ENCODE measurements around the gene SLC9A3.

The SLC9A3 gene

GRCh38 chr5:517535-518100 lies 6.6 kb downstream of the SLC9A3 start:
- ChIA-PET POLR2A (no interaction called here), CTCF (interaction anchor here (1.3 kb wide), 1 partner anchor 234 kb away, joined by 4 read pairs; no protein-coding TSS in a partner anchor)
- no peak overlapping the region for H3K27ac ChIP-seq (ENCODE audit: extremely low read depth, low read depth, low read length)
- no peaks in the 10 kb centered on the region for H3K4me1 ChIP-seq (ENCODE audit: control insufficient read depth, insufficient read depth, low read length)
- no peak overlapping the region for H3K4me3 ChIP-seq (ENCODE audit: low read depth, low read length)
- H3K36me3 ChIP-seq (ENCODE audit: control insufficient read depth in 2 of 2, insufficient read depth in 1 of 2, low read length in 2 of 2): no peaks in the 10 kb centered on the region
- H3K9me3 ChIP-seq (ENCODE audit: control insufficient read depth, insufficient read depth, low read depth, low read length): no peaks in the 10 kb centered on the region
- TF ChIP-seq ZNF488 (tag by site-specific recombination; IDR thresholded peaks at IDR 0.05): 0 out of 2 replicates have a peak, but pooled peaks have one; percentile 5
- no peak for TF ChIP-seq SP7 (tag by site-specific recombination; IDR thresholded peaks at IDR 0.05)
- TF ChIP-seq ZNF776 (tag by site-specific recombination; IDR thresholded peaks at IDR 0.05; ENCODE audit: borderline replicate concordance): no peak
- TF ChIP-seq ZNF311 (tag by site-specific recombination; IDR thresholded peaks at IDR 0.05; ENCODE audit: borderline replicate concordance): 0 out of 2 replicates have a peak, but pooled peaks have one; percentile 62
- TF ChIP-seq ZNF645 (tag by site-specific recombination; IDR thresholded peaks at IDR 0.05): 0 out of 2 replicates have a peak, but pooled peaks have one; percentile 20
- TF ChIP-seq ZNF302 (tag by site-specific recombination; IDR thresholded peaks at IDR 0.05; ENCODE audit: low read depth): no peak
- no peak for TF ChIP-seq ZNF529 (tag by site-specific recombination; IDR thresholded peaks at IDR 0.05; ENCODE audit: insufficient replicate concordance)
- peak; percentile 99 for TF ChIP-seq ZNF366 (tag by site-specific recombination; conservative IDR thresholded peaks at IDR 0.05)
- no peak for TF ChIP-seq ZFP37 (tag by site-specific recombination; IDR thresholded peaks at IDR 0.05)
- TF ChIP-seq ZNF624 (tag by site-specific recombination; IDR thresholded peaks at IDR 0.05): no peak
- TF ChIP-seq ZBTB17 (tag by site-specific recombination; IDR thresholded peaks at IDR 0.05): peak; percentile 97
- no peak for TF ChIP-seq BCL11A (tag by site-specific recombination; IDR thresholded peaks at IDR 0.05; ENCODE audit: low read depth)
- no peak for TF ChIP-seq WT1 (tag by site-specific recombination; IDR thresholded peaks at IDR 0.05)

- H3K9me3 ChIP-seq (ENCODE audit: control insufficient read depth, insufficient read depth, low read depth, low read length): no peaks in the 10 kb centered on the region
Measured at GRCh38 chr5:516980-517379, 7.3 kb downstream of the SLC9A3 start.

GRCh38 chr5:516338-516925 lies 7.8 kb downstream of the SLC9A3 start:
- POLR2A ChIA-PET: no interaction called here
- CTCF ChIA-PET: interaction anchor here (0.7 to 1.3 kb wide), 2 partner anchors 233 to 454 kb away, joined by 4 to 5 read pairs; no protein-coding TSS in a partner anchor
- no peaks in the 10 kb centered on the region for H3K9me3 ChIP-seq (ENCODE audit: control insufficient read depth, insufficient read depth, low read depth, low read length)
- TF ChIP-seq GLIS1 (tag by site-specific recombination; IDR thresholded peaks at IDR 0.05): peak; percentile 33; the same call in 1 of the 2 replicates
- TF ChIP-seq ZNF747 (tag by site-specific recombination; IDR thresholded peaks at IDR 0.05): no peak
- no peaks in the 10 kb centered on the region for H3K4me1 ChIP-seq (ENCODE audit: control insufficient read depth, insufficient read depth, low read length)
- H3K36me3 ChIP-seq (ENCODE audit: control insufficient read depth in 2 of 2, insufficient read depth in 1 of 2, low read length in 2 of 2): no peaks in the 10 kb centered on the region
- no peak overlapping the region for H3K4me3 ChIP-seq (ENCODE audit: low read depth, low read length)
- H3K27ac ChIP-seq (ENCODE audit: extremely low read depth, low read depth, low read length): no peak overlapping the region

More at GRCh38 chr5:516980-517379, 7.3 kb downstream of the SLC9A3 start:
- TF ChIP-seq ZBTB8A (tag by site-specific recombination; IDR thresholded peaks at IDR 0.05) (no peak), ZNF660 (tag by site-specific recombination; IDR thresholded peaks at IDR 0.05) (no peak), ZFP37 (tag by site-specific recombination; IDR thresholded peaks at IDR 0.05) (no peak), ZNF747 (tag by site-specific recombination; IDR thresholded peaks at IDR 0.05) (peak; percentile 66; the same call in 1 of the 2 replicates)
- CTCF ChIA-PET: interaction anchor here (1.3 kb wide), 1 partner anchor 233 kb away, joined by 4 read pairs; no protein-coding TSS in a partner anchor
- Histone ChIP-seq H3K27ac (ENCODE audit: extremely low read depth, low read depth, low read length) (no peak overlapping the region), H3K36me3 (ENCODE audit: control insufficient read depth in 2 of 2, insufficient read depth in 1 of 2, low read length in 2 of 2) (no peaks in the 10 kb centered on the region), H3K4me3 (ENCODE audit: low read depth, low read length) (no peak overlapping the region), H3K4me1 (ENCODE audit: control insufficient read depth, insufficient read depth, low read length) (no peaks in the 10 kb centered on the region)
- POLR2A ChIA-PET: no interaction called here
